IPS-18c (cell line): ENCODE results near the gene MCTP1.

Experiments
- H3K4me3 ChIP-seq: 2 replicates; pipeline ENCODE4 v1.7.0; 2013; ENCODE audit warnings: low read depth, mild to moderate bottlenecking, low read length, moderate library complexity; ENCODE audit not compliant: insufficient read depth
- H3K9me3 ChIP-seq: one replicate; pipeline ENCODE4 v1.6.1; 2013; ENCODE audit warnings: mild to moderate bottlenecking, low read length, moderate library complexity; ENCODE audit not compliant: control insufficient read depth, insufficient read depth

The MCTP1 gene

DNA sequence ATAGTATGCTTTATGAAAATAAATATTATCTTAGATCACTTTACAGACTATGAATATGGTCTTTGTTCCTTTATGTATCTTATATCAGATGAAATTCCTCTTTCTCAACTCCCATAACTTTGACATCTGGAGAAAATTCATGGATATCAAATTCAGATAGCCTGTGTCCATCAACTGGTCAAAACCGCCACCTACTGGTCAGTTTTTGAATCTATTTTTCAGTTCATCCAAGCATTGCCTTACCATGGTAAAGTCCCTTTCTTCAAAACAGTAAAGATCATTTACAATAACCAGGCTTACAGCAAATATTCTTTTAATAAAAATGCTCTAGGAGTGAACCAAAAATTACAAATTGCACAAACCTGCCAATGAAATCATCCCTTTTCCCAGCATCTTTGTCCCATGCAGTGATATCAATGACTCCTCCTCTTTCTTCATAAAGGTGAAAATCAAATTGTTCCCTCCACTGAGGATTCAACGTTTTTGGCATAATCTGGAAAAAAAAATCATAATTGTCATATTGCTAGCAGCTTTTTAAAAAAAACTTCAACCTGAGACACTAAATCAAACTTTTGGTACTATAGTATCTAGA, 375.9 kb downstream of the MCTP1 start:
- Histone ChIP-seq H3K9me3 (no peaks in the 10 kb centered on the region), H3K4me3 (no peak overlapping the region)

DNA sequence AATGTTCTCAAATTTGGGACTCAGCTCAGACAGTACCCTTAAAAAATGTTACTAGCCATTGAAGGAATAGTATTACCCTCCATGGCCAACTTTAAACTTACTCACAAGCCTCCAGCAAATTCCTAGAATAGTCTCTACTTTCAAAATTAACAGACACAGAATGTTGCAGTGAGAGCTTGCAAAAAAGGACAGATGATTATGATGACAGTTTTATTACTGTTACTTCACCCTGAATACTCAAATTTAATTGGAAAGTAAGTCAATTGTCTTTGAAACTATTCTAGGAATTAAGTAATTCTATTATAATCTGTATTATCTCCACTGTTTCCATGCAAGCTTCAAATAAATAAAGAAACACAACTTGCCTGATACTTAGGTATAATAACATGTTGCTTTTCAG, 378.1 kb downstream of the MCTP1 start:
- H3K9me3 ChIP-seq: no peaks in the 10 kb centered on the region
- H3K4me3 ChIP-seq: no peak overlapping the region

DNA sequence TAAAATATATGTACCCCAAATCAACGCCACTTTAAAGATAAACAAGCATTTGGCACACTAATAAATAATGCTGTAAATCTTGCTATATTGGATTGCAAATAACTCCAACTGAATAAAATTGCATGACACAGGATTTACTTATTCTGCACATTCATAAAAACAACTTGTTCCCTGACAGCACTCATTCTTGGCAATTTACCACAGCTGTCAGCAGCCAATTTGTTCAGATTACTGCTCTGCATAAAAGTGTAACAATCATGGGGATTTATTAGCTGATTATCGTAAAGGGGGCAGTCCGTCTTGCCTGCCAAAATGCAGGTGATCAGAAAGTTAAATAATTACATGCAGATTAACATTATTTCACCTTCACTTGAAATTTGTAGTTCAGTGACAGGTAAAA, 381.2 kb downstream of the MCTP1 start:
- no peaks in the 10 kb centered on the region for H3K9me3 ChIP-seq
- H3K4me3 ChIP-seq: no peak overlapping the region

DNA sequence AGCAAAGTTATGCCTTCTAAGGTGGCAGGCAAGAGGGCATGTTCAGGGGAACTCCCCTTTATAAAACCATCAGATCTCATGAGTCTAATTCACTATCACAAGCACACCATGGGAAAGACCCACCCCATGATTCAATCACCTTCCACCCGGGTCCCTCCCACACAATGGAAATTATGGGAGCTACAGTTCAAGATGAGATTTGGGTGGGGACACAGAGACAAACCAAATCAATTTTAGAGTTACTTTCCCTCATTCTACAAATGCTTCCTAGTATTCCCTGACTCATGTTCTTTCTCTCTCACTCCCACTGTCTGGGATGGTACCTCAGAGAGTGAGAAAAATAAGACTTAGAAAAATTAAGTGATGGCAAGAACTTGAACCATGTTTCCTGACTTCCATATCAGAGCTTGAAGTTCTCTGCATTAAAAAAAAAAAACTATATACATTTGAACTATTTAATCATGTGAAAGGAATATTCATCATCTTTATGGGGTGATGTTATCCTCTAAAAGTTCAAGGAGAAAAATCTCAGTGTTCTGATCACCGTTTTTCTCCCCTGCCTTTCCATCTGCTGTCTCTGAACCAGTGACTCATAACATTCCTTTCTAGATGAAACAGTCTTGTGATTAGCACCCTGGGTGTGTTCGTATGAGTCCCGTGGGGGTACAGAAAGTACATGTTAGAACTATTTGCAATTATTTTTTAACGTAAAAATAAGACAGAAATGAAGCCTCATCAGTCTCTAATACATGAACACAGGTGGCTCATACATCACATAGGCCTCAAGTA, 383.5 kb downstream of the MCTP1 start:
- Histone ChIP-seq H3K4me3 (no peak overlapping the region), H3K9me3 (no peaks in the 10 kb centered on the region)

DNA sequence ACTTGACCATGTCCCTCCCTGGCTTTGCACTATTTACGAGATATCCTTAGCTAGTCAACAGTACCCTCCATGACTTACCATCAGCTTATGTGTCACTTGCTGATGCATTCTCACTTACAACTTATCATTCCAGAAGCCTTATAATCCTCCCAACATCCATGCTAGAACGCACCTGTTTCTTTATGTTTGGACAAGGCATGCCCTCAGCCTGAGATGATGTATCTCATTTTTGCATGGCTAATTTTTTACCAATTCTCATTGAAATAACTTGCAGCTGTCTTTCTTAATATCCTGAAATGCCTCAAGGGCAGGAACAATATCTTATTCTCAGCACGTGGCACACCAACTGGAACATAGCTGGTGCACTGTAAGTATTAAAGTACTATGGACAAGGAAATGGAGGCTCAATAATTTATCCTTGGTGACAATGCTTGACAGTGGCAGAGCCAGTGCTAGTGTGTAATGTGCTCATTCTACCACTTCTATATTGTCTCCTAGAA, 384.8 kb downstream of the MCTP1 start:
- Histone ChIP-seq H3K4me3 (no peak overlapping the region), H3K9me3 (no peaks in the 10 kb centered on the region)

DNA sequence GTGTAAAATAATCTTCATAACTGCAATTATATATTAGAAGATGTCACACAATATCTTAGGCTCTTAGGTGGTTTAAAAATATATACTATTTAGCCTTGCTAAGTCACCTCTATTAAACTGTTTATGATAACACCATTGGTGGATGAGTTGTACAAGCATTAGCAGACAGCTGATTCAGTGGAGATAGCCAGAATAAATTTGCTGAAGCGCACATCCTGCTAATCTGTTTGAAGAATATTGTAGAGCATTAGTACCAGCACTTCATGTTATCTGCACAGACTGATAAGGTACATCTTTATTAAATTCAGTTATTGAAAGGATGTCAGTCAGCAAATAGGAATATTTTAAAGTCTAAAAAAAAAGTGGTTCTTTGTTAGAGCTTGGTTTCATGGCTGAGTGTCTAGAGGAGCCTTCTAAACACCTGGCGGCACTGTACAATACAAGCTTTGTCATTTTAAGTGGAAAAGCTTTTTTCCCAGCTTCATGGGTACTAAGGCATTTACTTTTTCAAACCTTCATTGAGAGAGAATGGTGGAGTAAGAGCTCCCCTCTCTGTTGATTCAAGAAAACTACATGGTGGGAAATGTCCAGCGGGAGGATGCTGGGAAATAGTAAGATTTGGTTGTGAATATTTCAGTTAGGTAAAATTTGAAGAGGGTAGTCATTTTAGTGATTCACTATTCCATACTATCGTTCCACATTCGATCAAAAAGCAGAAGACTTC, 391.3 kb downstream of the MCTP1 start:
- H3K4me3 ChIP-seq: no peak overlapping the region
- no peaks in the 10 kb centered on the region for H3K9me3 ChIP-seq

DNA sequence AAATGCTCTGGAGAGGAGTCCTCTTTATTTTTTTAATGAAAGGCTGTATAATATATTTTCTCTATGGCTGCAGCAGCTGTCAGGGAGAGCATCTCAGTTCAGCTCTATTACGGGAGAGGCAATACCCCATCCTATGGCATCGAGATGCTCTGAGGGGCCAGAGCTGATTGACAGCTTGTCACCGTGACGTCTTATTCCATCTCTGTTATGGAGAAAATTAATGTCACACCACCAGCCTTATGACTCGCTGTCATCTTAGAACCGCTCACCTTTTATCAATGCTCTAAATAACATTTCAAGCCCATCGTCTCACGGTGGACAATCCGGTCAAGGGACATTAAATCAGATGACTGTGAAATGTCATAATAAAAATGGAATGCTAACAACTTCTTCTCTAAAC, 392.9 kb downstream of the MCTP1 start:
- H3K4me3 ChIP-seq: no peak overlapping the region
- H3K9me3 ChIP-seq: no peaks in the 10 kb centered on the region

DNA sequence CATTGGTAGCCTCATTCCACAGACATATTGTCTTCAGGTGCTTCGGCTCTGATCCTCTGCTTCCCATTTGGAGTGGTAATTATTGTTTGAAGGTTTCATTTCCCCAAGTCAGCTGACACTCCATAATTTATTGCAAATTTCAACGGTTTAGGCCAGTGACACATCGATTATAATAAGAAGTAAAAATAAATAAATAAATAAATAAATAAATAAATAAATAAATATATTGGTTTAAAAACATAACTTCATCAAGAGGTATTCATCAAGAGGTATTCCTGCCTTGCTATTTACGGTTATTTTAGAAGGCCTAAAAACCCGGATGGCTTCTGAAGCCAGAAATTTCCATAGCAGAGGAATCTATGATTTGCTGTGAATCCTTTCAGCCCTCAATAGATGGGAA, 393.3 kb downstream of the MCTP1 start:
- H3K9me3 ChIP-seq: no peaks in the 10 kb centered on the region
- no peak overlapping the region for H3K4me3 ChIP-seq

DNA sequence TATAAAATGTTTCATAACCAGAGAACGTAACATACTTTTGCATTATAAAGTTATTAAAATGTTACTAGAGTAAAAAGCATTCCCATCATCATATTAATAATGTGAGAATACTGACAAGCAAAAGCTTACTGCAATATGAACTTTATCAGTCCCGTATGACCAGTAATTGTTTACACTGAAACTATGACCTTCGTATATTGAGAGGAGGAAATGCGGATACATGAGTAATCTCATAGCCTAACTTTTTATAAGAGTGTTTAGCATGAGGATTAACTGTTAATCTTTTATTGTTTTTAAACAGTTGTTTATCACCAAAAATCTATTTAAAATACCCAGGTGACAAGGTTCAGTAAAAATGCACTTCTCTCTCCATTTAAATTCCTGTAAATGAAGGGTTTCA, 394.0 kb downstream of the MCTP1 start:
- Histone ChIP-seq H3K9me3 (no peaks in the 10 kb centered on the region), H3K4me3 (no peak overlapping the region)

DNA sequence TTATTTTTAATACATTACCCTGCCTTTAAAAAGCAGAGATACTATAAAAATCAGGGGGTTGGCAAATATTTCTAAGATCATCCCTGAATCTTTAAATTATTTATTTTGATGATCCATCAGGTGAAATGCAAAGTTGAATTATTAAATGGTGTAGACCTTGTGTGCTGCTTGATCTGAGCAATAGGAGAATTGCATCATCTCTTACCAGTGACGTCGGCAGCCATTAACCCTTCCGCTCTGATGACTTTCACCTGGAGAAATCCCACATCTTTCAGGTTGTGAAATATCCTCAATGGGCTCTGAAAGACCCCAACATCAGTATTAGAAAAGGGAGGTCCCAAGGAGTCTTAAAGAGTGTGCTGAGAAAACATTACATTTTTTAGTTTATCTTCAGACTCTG, 396.2 kb downstream of the MCTP1 start:
- no peaks in the 10 kb centered on the region for H3K9me3 ChIP-seq
- H3K4me3 ChIP-seq: no peak overlapping the region

DNA sequence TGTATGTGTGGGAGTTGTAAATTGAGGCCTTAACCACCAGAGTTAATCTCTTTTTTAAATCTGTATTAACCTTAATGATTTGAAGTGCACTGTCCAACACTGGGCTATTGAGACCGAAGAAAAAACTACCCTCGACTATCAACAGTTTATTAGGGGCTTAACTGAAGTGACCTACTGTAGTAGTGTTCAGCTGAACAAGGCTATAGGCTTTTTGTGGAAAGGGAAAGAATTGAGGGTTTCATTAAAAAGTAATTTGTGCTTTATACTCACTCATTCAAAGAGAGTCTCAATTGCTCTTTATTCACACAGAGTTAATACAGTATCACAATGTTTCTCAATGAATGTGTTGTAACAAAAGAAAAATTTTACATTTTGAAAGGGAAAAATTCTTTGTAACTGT, 399.0 kb downstream of the MCTP1 start:
- Histone ChIP-seq H3K4me3 (no peak overlapping the region), H3K9me3 (no peaks in the 10 kb centered on the region)

DNA sequence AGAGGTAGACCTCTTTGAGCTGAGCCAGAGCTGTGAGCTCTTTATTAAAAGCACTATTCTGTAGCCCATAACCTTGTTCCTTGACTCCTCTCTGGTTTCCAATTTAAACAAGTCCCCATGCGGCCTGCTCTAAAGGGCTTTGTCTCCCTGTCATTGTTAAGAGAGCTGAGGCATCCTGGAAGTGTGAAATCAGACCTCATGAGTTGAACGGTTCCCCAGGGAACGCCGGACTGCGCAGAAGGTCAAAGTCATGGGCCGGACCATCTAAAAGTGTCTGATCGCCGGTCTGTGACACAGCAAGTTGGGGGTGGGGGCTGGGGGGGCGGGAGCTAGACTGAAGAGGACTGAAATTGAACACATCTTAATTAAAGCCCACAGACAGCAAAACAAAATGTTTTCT, 400.6 kb downstream of the MCTP1 start:
- Histone ChIP-seq H3K9me3 (no peaks in the 10 kb centered on the region), H3K4me3 (no peak overlapping the region)

DNA sequence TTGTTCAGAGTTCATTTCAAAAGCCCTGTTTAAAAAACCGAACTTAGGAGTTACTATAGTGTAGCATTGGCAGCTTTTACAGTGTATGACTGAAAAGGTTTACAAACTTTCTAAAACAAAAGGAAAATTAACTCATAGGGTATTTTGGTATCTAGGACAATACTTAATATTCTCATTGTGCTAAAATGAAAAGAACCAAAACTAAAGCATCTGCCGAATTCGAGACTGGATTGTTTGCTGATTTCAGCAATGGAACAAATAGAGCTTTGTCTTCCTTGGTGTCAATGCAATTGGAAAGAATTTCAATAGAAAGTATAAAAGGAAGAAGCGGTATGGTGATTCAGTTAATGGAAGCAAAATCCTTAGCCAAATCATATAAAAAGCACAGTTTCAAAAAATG, 412.4 kb downstream of the MCTP1 start:
- no peaks in the 10 kb centered on the region for H3K9me3 ChIP-seq
- H3K4me3 ChIP-seq: no peak overlapping the region

DNA sequence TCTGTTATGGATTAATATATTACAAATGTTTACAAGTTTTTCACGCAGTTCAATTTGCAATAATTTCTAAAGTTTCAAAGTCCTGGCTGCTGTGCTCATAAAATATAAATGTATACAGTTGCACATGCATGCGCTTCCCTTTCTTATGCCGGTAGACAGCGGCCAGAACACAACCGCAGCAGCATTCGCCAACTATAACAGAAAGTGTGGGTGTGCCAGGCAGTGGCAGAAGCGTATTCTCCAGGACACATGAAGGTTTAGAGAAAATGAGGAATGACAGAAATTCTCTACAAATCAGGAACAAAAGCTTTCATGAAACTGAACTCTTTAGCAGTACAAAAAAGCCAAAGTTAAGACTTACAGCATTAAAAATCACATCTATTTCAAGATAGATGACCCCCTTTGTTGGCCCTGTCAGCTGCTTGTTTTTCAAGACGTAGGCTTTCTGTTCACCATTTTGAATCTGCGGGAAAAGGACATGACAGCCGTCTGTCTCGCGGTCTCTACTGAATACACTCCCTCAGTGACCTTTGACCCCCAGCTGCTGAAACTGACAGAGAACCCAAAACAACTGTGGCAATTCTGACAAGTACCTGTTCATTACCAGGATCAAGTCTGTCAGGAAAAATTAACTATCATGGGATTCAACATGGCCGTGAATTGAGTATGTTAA, 414.2 kb downstream of the MCTP1 start:
- no peak overlapping the region for H3K4me3 ChIP-seq
- H3K9me3 ChIP-seq: no peaks in the 10 kb centered on the region

DNA sequence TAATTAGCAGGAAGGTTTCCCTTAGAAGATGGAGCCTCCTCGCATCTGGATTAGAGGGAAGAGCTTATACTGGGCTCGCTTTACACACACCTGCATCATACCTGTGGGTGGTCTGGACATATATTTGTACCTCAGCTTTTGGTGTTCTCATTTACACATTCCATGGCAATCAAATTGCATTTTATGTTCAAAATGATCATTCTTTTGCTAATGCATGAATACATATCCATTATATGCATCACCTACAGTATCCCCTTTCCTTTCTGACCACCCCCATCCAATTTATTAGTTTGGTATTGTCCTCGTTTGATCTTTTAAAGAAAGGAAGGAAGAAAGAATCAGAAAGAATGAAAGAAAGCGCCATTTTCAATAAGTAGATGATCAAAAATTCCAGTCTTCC, 415.0 kb downstream of the MCTP1 start:
- Histone ChIP-seq H3K4me3 (no peak overlapping the region), H3K9me3 (no peaks in the 10 kb centered on the region)

DNA sequence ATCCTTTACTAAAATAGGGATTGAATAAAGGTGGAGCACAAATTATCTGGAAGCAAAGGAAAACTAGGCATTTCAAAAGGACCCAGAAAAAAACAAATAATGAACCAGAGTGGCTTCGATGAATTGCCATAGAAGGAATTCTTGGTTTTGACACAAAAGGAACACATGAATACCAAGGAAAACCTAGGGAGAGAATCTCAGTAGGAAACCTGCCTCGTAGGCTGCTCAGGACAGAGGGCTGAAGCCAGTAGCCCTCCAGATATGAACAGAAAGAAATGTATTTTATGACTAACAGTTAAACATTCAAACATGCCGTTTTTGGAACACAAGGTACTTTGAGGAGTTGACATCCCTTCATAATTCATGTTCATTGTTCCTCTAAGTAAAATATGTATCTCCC, 420.9 kb downstream of the MCTP1 start:
- H3K4me3 ChIP-seq: no peak overlapping the region
- no peaks in the 10 kb centered on the region for H3K9me3 ChIP-seq

DNA sequence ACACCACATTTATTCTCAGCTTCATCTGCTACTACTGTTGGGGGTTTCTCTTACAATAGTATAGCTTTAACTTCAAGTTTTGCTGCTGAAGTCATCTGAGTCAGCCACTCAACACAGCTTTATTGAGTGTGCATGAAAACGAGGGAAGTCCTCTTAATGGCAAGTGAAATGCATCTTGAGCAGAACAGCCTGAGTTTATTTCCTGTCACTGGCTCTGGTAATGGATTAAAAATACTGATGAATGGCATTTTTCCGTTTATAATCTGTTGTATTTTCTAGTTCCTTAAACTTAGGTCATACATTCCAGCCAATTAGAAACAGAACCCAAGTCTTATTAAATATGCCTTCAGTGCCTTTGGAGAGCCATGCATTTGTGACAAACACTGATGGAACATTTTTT, 427.8 kb downstream of the MCTP1 start:
- no peaks in the 10 kb centered on the region for H3K9me3 ChIP-seq
- H3K4me3 ChIP-seq: no peak overlapping the region
